Muscle of back (tissue), 13 donors: ENCODE data around the gene KISS1. TPM values are rescaled to one million over a fixed set of nuclear protein-coding genes. Genes with fewer than 3 reads are reported as not detected.
A peak's percentile ranks its signal among the peaks of the same experiment; 100 is the strongest.
"Not testable (repeated sequence)": the region's sequence is repeated elsewhere in the genome, so short reads cannot be mapped to it uniquely, and the experiment has no call there.

Source experiments
- DNase-seq, 3 donors: peaks; one replicate each; pipeline versions ENCODE4 v3.0.0 to v3.0.0-alpha.2; 2013
- long read RNA-seq, 9 donors: transcript quantifications; one replicate each; lab custom pipeline, GENCODE V29; 2026
- polyA plus RNA-seq, 10 donors: library from polyadenylated mRNA; unstranded; fragments of 120-200 nt; gene quantifications; one replicate each; pipeline ENCODE4 v1.2.1, GENCODE V29; 2013; ENCODE audit not compliant: insufficient read length in 10 of 10

The KISS1 gene
- polyA plus RNA-seq: 1 to 10 TPM in 3 of 10 donors, under 1 TPM in 6, not detected in 1; 0.49 to 4.5 (median 0.81) TPM
- long read RNA-seq, donor 1, partial matches to known transcripts: 0 of 3 reads
- long read RNA-seq, donor 1, other reads (novel, unspliced or antisense): 0 of 3 reads
- long read RNA-seq, donor 2: 0 reads
- long read RNA-seq, donor 3: 0 reads
- long read RNA-seq, donor 4, transcript KISS1-201 (3 exons, 709 nt): major isoform, 24 of 24 reads
- long read RNA-seq, donor 4, partial matches to known transcripts: 0 of 24 reads
- long read RNA-seq, donor 4, other reads (novel, unspliced or antisense): 0 of 24 reads
- long read RNA-seq, donor 5: 0 reads
- long read RNA-seq, donor 6, partial matches to known transcripts: 0 of 1 reads
- long read RNA-seq, donor 6, other reads (novel, unspliced or antisense): 0 of 1 reads
- long read RNA-seq, donor 7, partial matches to known transcripts: 0 of 1 reads
- long read RNA-seq, donor 7, other reads (novel, unspliced or antisense): 0 of 1 reads
- long read RNA-seq, donor 8, transcript KISS1-201 (3 exons, 709 nt): major isoform, 35 of 35 reads
- long read RNA-seq, donor 8, partial matches to known transcripts: 0 of 35 reads
- long read RNA-seq, donor 8, other reads (novel, unspliced or antisense): 0 of 35 reads
- long read RNA-seq, donor 9, partial matches to known transcripts: 0 of 1 reads
- long read RNA-seq, donor 9, other reads (novel, unspliced or antisense): 0 of 1 reads

DNA sequence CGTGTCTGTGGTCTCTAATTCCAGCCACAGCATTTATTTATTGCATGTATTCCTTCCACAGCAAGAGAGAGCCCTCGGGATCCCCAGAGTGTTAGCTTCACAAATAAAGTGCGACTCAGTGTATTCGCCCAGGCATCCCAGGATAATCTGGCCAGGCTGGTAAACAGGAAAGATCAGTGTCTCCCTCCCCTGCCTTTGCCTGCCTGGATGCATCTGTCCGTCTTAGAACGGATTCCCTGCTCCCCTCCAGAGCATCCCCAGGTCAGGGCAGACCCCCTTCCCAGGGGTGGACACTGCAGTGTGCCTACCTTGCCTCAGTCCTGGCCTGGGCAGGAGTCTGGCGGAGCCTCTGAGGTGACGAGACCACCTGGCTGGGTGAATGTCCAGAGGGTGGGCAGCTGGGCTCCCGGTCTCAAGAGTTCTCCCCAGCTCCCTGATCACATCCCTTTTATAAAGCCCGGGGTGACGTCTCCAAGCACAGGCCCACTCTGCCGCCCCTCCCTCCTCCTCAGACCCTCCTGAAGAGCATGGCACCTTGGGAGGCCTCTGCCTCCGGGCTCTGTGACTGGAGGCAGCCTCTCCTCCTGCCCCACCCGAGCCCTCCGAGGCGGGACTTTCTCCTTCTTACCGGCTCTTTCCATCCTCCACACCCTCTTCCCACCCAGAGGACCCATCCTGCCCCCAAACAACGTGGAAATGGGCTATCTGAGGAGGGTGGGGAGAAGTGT lies at the start of gene KISS1:
TSS of gene KISS1 (minus strand) at position 424 of the 728 bp plus-strand sequence. CDS start 3,615 bp downstream, outside the sequence.
- DNase-seq: no peak

- no peak for DNase-seq
These were observed 46.6 kb upstream of the KISS1 start for GRCh38 chr1:204242920-204243319.

GRCh38 chr1:204241914-204242313 lies 45.6 kb upstream of the KISS1 start:
- no peak for DNase-seq

GRCh38 chr1:204241050-204241449 lies 44.8 kb upstream of the KISS1 start:
- no peak for DNase-seq

DNA sequence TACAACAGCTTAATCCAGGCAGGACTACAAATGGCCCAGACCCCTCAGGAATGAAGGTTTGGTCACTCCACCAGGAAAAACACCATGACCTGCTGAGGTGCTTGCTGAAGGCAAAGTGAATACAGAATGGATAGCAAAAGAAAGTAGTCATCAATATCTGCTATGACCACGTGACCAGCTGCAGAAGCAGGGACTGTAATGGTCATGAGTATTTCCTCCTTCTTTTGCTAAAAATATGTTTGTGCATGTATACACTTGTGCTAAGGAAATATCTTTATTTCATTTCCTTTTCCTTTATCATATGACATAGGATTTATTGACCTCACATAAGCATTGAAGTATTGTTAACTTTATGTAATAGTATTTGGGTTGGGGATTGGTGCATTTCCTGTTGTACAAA lies 43.9 kb upstream of the KISS1 start:
- DNase-seq: no peak

GRCh38 chr1:204239401-204239800 lies 43.1 kb upstream of the KISS1 start:
- DNase-seq: not testable (repeated sequence)

GRCh38 chr1:204238520-204238919 lies 42.2 kb upstream of the KISS1 start:
- DNase-seq: not testable (repeated sequence)

GRCh38 chr1:204237515-204237914 lies 41.2 kb upstream of the KISS1 start:
- not testable (repeated sequence) for DNase-seq

DNA sequence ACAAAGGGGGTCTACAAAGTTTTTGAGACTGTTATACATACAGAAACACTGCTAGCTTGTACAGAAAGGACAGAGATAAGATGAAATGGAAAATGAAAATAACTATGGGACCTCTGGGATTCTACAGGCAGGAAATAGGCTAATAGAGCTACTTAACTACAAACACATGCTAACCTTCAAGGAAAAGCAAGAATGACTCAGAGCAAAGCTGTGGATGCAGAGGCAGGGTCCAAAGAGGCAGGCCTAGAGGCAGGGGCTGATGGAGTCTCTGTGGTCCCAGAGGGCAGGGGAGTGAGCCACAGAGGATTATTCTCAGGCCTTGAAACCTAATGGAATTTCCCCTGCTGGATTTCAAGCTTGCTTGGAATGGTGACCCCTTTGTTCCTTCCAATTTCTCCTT lies 36.2 kb upstream of the KISS1 start:
- DNase-seq: peak; percentile 27 to 69 (median 48)

GRCh38 chr1:204230211-204230610 lies 33.9 kb upstream of the KISS1 start:
- no peak for DNase-seq

DNA sequence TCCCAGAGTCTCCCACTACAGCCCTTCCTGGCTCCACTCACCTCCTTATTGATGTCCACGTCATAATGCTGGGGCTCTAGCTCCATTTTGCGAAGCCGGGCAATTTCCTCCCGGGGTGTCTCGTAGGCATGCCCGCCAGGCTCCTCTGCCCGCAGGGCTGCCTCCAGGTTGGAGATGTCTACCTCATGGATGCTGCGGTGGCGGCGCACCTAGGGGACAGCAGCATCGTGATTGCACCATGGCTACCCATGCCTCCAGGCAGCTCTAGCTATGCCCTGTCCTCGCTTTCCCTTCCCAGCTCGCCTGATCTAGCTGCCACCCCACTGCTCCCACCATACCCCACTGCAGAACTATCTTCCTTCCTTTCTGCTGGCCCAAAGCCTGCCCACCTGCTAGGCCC lies 32.6 kb upstream of the KISS1 start:
- DNase-seq: no peak

DNA sequence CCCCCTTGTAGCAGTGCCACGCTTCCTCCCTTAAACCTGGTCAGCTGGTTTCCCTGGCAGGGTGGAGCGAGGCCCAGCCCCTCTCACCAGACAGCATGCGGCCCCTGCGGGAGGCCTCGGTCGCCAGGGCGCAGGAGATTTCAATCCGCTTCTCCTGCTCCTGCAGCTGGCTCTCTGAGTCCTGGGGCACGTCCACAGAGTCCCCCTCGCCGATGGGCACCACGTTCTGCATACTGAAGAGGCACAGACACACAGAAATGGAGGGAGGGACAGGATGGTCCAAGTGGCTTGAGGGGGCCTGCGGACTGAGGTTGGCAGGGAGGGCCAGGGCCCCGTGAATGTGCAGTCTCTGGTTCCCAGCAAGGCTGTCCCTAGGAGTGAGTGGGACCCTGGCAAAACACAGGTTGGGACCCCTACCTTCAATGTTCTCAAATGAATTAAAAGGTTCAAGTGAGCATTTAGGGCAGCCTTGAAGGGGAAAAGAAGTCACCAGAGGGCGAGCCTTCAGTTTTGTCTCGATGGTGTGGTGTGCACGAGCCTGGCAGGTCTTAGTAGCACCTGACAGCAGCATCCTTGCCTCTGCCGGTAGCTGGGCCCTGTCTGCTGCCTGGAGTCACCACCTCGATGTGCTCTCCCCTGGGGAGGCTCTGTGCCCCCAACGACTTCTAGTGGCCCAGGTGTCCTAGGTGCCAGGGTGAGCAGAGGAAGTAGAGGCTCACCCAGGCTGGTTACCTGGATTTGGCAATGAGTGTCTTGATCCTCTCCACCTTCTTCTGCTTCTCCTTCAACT lies 31.9 kb upstream of the KISS1 start:
- no peak for DNase-seq

DNA sequence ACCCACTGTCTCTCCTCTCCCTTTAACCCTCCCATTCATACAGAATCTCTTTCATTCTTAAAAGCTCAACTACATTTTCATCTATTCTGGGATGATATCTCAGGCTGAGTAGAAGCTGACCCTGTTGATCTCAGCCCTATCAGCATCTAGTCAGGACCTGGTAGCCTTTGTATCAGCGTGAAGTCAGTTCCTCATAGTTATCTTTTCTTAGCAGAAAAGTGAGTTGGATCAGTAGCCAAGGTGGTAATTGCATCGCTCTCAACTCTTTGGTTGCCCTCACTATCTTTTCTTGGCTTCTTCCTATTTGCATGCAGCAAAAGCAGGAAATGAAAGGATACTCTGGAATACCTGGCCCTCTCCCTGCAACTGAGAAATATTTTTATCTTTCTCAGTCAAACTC lies 31.1 kb upstream of the KISS1 start:
- no peak for DNase-seq

DNA sequence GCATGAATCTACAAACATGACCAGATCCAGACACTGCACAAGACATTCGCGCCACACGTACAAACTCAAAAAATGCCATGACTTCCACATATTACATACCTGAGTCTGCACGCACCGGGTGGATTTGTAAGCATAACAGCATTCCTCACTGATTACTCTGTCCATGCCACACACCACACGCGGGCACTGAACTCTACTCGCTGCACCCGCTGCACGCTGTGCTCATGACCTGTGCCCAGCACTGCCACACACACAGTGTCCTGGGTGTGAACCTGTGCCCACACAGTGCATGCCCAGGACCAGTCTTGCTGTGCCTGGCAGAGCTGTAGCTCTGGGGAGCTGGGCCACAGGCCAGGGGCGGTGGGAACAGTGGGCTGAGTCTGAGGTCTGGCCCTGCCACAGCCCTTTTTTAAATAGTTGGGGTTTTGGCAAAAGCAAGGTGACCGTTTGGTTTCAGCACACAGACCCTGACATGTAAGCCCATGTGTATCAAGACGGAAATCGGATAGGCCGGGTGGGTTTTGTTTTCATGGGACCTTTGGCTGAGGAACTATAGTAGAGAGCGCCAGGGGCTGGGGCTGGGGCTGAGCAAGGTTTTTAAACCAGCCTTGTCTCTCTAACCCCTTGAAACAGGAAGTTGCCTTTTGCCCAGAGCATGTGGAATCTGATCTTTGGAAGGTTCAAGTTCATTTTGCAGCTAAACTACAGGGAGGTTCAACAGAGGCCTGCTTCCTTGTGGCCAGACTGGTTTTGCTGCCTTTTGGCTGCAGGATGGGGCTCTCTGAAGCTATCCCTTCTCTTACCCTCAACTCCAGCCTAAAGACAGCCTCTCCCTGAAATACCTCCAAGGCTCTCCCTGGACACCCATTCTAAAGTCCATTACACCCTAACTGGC lies 29.8 kb upstream of the KISS1 start:
- no peak for DNase-seq

DNA sequence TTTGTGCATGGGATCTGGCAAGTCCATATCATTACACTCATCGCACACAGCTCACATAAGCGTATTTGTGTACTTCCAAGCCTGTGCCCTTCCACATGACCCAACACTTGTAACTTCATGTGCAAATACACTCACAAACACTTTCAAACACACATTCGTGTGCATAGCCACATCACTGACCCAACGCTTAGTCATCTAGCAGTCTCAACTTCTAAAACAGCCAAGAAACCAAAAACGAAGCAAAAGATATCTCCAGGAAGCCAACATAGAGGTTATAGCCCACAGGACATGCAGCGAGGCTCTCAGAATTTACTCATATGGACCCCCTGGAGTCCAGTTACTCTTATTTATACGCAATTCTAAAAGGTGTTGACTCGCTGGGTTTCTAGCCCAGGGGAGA lies 28.4 kb upstream of the KISS1 start:
- DNase-seq: no peak

GRCh38 chr1:204223129-204223860 lies 27.0 kb upstream of the KISS1 start:
- DNase-seq: no peak

DNA sequence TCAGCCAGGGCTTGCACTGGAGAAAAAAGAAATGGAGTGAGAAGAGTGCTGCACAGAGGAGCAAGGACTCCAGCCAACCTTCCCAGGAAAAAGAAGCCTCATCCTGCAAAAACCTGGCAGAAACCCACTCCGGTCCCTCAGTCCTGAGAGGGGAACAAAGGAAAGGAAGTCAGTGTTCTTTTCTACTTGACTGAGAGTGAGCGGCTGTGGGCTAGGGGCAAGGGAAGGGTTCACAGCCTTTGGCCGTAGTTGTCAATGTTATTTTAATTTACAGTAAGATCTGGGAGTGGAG lies 26.4 kb upstream of the KISS1 start:
- DNase-seq: peak; percentile 22 to 80 (median 62)

DNA sequence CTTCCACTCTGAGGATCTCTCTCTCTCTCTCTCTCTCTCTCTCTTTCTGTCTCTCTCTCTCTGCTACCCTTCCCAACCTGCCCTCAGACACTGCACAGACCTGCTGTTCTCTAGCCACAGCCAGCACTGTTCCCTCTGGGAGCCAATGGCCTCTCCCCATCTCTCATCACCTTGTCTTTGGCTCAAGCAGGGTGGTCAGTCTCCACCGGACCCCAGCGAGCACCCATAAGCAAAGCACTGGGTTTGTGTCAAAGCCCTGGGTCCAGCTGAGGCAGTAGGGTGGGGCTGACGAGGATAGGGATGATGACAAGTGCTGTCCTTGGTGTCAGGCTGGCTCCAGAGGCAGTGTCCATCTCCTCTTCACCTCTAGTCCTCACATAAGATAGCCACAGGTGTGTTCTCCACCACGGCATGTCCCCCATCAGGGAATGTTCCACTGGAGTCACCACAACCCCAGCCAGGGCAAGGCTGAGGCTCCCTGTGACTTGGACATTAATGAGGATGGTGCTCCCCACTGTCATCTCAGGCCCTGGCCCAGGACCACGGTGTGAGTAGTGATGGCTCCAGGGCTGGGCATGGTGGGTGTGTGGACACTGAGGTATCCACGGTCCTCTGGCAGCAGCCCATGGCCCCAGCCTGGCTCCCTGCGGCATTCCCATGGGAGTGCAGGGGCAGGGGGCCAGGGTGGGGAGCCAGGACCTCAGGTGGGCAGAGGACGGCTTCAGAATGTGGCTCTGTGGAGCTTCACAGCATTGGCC lies 25.9 kb upstream of the KISS1 start:
- DNase-seq: no peak

GRCh38 chr1:204221271-204221670 lies 25.0 kb upstream of the KISS1 start:
- no peak for DNase-seq
